H1 (cell line): ENCODE results near the gene APLP1. TPM values are rescaled to one million over a fixed set of nuclear protein-coding genes. Genes with fewer than 3 reads are reported as not detected.

Experiments used
- SIN3A ChIP-seq, 2 experiments: IDR thresholded peaks in 1 of 2; conservative IDR thresholded peaks in 1 of 2; 2 replicates each; pipeline ENCODE4 v1.6.1; 2011 to 2012; ENCODE audit warnings: low read length in 2 of 2, improper control_type of control experiment in 1 of 2, low read depth in 1 of 2, mild to moderate bottlenecking in 1 of 2
- polyA plus RNA-seq, 7 experiments: library from polyadenylated mRNA; depleted of rRNA in 3 of 7; stranded (reverse) in 5 of 7; unstranded in 2 of 7; fragments of >200 nt in 5 of 7; fragments of 200-250 nt in 2 of 7; gene quantifications; 1 replicate in 5 of 7; 2 replicates in 1 of 7; 4 replicates in 1 of 7; pipeline versions ENCODE4 v1.2.1 to v1.2.3, GENCODE V29; 2011 to 2013; ENCODE audit warnings: missing spikeins in 2 of 7, mixed read lengths in 2 of 7
- total RNA-seq: library from RNA; stranded (reverse); fragmentation: NEBNext Ultra II Directional; extraction: Animal tissue kit (Norgen Biotek cat#: 25700); gene quantifications from 2 replicates; pipeline ENCODE4 v1.2.1, GENCODE V29; 2021

Gene APLP1
- total and polyA plus RNA-seq, 2 of the 8 experiments (the other 6 are each of a cell fraction or from before 2014, with no cell fraction given): 19.9 to 22.0 TPM

DNA sequence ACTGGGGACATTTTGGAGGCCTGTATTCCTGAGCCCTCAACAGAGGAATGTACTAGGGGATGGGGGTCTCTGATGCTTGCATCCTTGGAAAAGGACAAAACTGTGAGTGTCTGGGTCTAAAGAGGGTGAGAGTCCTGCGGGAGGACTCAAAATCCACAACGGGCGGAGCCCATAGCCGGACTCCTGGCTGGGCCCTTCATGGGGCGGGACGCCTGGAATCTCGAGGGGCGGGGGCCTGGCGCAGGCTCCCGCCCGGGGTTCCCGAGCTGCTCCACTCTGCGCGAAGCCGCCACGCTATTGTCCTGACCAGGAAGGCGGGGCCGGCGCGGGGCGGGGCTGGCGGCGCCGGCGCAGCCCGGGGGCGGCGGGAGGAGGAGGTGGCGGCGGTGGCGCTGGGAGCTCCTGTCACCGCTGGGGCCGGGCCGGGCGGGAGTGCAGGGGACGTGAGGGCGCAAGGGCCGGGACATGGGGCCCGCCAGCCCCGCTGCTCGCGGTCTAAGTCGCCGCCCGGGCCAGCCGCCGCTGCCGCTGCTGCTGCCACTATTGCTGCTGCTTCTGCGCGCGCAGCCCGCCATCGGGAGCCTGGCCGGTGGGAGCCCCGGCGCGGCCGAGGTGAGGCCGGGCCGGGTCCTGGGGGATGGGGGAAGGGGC lies at the start of gene APLP1 (continued):
- TF ChIP-seq SIN3A (conservative IDR thresholded peaks at IDR 0.05 in 1 of 2, IDR thresholded peaks at IDR 0.05 in 1 of 2; ENCODE audit: low read depth in 1 of 2, low read length in 2 of 2): 0 out of 4 replicates have a peak, but pooled peaks of 1 of the 2 experiments have one; percentile 17
